Naive B cell (primary cell): Measurements from ENCODE around the gene SCMH1. TPM values are rescaled to one million over a fixed set of nuclear protein-coding genes. Genes with fewer than 3 reads are reported as not detected.
A peak's percentile ranks its signal among the peaks of the same experiment; 100 is the strongest.

Experiments
- ATAC-seq, 2 donors: fragments of 150-1000 bp; cut with Tn5 transposase; 2 replicates each; pipeline ENCODE4 v1.10.0; 2021; ENCODE audit warnings: low read depth in 2 of 2, mild to moderate bottlenecking in 2 of 2, moderate library complexity in 2 of 2
- DNase-seq: peaks from one replicate; pipeline ENCODE4 v3.0.0; 2022
- H3K27ac Mint-ChIP-seq, 6 donors: one replicate each; pipeline ENCODE4 v1.8.0; 2020 to 2022; ENCODE audit warnings: mild to moderate bottlenecking in 6 of 6, mixed read lengths in 6 of 6, moderate library complexity in 5 of 6, inconsistent platforms in 2 of 6
- H3K27me3 Mint-ChIP-seq, 3 donors: one replicate each; pipeline ENCODE4 v1.8.0; 2021 to 2022; ENCODE audit warnings: mixed read lengths in 3 of 3, mild to moderate bottlenecking in 1 of 3
- H3K36me3 Mint-ChIP-seq, 2 donors: one replicate each; pipeline ENCODE4 v1.8.0; 2020 to 2022; ENCODE audit warnings: mixed read lengths in 2 of 2, inconsistent platforms in 1 of 2, mild to moderate bottlenecking in 1 of 2
- H3K4me1 Mint-ChIP-seq, 3 donors: one replicate each; pipeline ENCODE4 v1.8.0; 2020 to 2022; ENCODE audit warnings: mixed read lengths in 3 of 3, inconsistent platforms in 1 of 3, mild to moderate bottlenecking in 1 of 3, moderate library complexity in 1 of 3
- H3K4me3 Mint-ChIP-seq, 8 donors: one replicate each; pipeline ENCODE4 v1.8.0; 2020 to 2022; ENCODE audit warnings: mild to moderate bottlenecking in 8 of 8, mixed read lengths in 8 of 8, moderate library complexity in 8 of 8, inconsistent platforms in 2 of 8
- H3K9me3 Mint-ChIP-seq, 7 donors: one replicate each; pipeline ENCODE4 v1.8.0; 2020 to 2022; ENCODE audit warnings: mixed read lengths in 7 of 7, mild to moderate bottlenecking in 5 of 7, inconsistent platforms in 2 of 7, moderate library complexity in 1 of 7
- polyA plus RNA-seq, 6 donors: library from polyadenylated mRNA; unstranded; fragments of 300-500 nt; fragmentation: Illumina TruSeq; gene quantifications; one replicate each; pipeline ENCODE4 v1.2.3, GENCODE V29; 2021; ENCODE audit warnings: low read depth in 6 of 6

The SCMH1 gene
- polyA plus RNA-seq, 6 donors from 2014 or later: 2.1 to 16.9 (median 6.2) TPM

DNA sequence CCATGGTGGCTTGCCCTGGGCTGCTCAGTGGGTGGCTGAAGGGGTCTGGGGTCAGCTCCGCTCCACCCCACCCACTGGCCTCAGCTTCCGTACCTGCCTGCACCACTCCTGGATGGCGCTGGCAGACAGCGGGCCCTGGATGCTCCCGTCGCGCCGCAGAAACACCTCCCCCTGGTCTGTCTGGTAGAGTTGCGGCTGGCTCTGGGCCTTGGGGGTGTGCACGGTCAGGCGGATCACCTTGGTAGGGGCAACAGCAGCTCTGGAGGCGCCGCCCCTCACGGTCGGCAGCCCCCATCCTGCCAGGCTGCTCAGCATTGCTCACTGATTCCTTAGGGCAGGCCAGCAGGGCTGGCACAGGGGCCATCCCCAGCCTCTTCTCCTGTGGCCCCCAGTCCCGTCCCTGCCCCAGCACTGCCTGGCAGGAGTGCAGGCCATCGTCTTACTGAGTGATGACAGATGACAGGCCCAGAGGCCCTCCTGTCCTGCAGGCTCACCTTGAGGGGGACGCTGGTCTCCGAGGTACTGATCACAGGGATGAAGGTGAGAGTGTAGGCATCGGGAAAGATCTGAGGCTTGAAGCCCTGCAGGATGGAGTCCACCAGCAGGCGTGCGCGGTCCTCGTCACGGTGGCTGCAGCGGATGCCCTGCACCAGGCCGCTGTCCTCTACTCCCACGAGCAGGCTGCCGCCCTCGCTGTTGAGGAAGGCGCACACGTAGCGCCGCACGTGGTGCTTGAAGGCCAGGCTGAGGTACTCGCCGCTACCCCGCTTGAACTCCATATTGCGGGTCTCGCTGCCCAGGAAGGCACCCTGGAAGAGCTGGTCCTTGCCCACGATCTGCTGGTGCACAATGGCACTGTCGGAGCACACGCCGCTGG is 224.7 kb downstream of the SCMH1 start:
- no peak for DNase-seq
- Mint-ChIP-seq H3K27me3 (no peaks in the 10 kb centered on the region), H3K4me3 (no peak overlapping the region), H3K27ac (no peak overlapping the region), H3K4me1 (peaks cover 24 to 31% (median 26%) of the 10 kb centered on the region in 3 donors), H3K36me3 (peaks cover 0 to 4% of the 10 kb centered on the region in 2 donors), H3K9me3 (no peaks in the 10 kb centered on the region)
- no peak for ATAC-seq

DNA sequence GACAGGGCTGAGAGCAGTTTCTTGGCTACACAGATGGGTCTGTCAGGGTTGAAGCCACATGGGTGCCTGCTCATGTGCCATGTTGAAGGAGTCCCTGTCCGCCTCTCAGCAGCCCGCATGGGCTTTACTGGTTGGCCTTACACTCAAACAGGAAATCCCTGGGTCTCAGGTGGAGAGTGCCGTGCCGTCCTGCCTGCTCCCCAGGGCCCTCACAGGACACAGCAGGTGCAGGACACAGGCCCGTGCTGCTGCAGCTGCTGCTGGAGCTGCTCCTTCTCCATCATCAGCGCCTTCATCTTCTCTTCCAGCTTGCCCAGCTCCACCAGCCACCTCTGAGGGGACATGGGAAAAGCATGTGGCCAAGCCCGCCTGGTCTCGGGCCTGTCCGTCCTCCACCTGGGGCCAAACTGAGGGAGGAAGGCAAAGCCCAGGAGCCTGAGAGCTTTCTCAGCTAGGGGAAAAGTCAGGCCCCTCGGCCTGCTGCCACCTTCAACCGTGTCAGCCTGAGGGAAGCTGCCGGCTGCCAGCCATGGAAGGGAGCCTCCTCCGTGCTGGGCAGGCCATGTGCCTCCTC is 226.1 kb downstream of the SCMH1 start:
- H3K27ac Mint-ChIP-seq: peak overlapping the region in 3 of 6 donors; percentile 37 to 91 (median 73)
- no peaks in the 10 kb centered on the region for H3K27me3 Mint-ChIP-seq
- DNase-seq (no peak), ATAC-seq (peak in 1 of 2 donors; percentile 15)
- no peaks in the 10 kb centered on the region for H3K9me3 Mint-ChIP-seq
- no peak overlapping the region for H3K4me3 Mint-ChIP-seq
- H3K4me1 Mint-ChIP-seq: peaks cover 24 to 31% (median 24%) of the 10 kb centered on the region in 3 donors
- peaks cover 0 to 7% of the 10 kb centered on the region in 2 donors for H3K36me3 Mint-ChIP-seq

DNA sequence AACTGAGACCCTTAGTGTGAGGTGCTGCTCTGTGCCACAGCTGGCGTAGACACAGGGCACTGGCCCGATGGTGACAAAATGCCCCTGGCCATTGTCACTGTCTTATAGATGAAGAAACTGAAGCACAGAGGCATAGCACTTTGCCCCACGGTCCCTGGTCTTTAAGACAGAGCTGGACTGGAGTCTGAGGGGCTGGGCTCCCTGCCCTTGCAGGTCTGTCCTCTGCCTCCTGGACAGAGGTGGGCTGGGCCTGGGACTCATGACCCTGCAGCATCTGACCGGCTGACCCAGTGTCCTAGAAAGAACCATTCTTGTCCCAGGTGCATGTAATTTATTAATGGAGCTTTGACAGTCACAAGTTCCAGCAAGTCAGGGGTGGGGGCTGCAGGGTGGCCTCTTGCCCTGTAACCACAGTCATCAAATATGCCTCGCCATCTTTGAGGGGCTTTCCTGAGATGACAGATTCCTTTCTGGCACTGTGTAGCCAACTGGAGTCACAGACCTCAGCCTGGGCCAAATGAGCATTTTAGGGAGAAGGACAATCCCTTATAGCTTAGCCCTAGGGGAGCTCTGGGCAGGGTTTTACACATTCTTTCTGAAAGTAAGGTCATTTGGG is 226.7 kb downstream of the SCMH1 start:
- Mint-ChIP-seq H3K9me3 (no peaks in the 10 kb centered on the region), H3K4me1 (peaks cover 24 to 31% (median 24%) of the 10 kb centered on the region in 3 donors), H3K36me3 (peaks cover 0 to 7% of the 10 kb centered on the region in 2 donors), H3K27ac (peak overlapping the region in 3 of 6 donors; percentile 26 to 76 (median 61)), H3K4me3 (peak overlapping the region in 3 of 8 donors; percentile 12 to 40 (median 19)), H3K27me3 (no peaks in the 10 kb centered on the region)
- ATAC-seq (peak in 1 of 2 donors; percentile 13), DNase-seq (no peak)

DNA sequence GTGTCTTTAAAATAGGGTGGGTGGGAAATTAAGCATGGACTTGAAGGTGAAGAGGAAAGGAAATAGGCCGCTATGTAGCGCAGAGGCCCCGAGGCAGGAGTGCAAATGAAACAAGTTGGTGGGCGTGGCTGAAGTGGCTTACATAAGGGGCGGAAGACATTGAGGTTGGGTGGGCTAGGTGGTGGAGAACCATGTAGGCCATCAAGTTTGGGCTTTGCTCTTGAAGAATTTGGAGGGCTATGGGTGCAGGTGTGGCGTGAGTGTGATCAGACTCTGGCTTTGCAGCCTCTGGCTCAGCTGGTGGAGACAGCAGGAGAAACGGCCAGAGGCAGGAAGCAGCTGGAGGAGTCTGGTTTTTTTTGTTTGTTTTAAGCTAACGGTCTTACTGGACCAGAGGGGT is 227.2 kb downstream of the SCMH1 start:
- peak; percentile 21 to 31 for ATAC-seq
- Mint-ChIP-seq H3K27ac (peak overlapping the region in 4 of 6 donors; percentile 5 to 76 (median 36)), H3K4me3 (peak overlapping the region in 3 of 8 donors; percentile 12 to 45 (median 19)), H3K4me1 (peaks cover 24 to 31% (median 24%) of the 10 kb centered on the region in 3 donors), H3K36me3 (peaks cover 1 to 7% of the 10 kb centered on the region in 2 donors), H3K27me3 (no peaks in the 10 kb centered on the region), H3K9me3 (no peaks in the 10 kb centered on the region)
- DNase-seq: no peak

DNA sequence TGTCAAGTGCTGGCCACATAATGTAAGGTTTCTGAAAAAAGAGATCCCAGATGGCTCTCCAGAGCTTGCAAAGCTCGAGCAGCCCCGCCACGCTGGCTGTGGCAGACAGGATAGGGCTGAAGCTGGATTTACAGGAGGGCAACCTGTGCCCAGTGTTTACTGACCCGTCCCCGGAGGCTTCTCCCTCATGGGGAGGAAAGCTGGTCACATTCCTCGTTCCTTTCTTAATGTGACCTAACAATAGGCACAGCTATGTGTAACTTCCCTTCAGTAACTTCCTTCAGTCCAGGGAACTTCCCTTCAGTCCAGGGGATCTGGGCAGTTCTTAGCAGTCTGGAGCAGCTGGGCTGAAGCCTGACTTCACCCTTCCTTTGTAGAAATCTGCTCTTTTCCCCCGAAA is 228.3 kb downstream of the SCMH1 start:
- no peaks in the 10 kb centered on the region for H3K27me3 Mint-ChIP-seq
- peaks cover 16 to 27% (median 17%) of the 10 kb centered on the region in 3 donors for H3K4me1 Mint-ChIP-seq
- no peak overlapping the region for H3K4me3 Mint-ChIP-seq
- ATAC-seq: no peak
- peak overlapping the region in 2 of 6 donors; percentile 30 to 76 for H3K27ac Mint-ChIP-seq
- no peak for DNase-seq
- peaks cover 12 to 15% of the 10 kb centered on the region in 2 donors for H3K36me3 Mint-ChIP-seq
- no peaks in the 10 kb centered on the region for H3K9me3 Mint-ChIP-seq

DNA sequence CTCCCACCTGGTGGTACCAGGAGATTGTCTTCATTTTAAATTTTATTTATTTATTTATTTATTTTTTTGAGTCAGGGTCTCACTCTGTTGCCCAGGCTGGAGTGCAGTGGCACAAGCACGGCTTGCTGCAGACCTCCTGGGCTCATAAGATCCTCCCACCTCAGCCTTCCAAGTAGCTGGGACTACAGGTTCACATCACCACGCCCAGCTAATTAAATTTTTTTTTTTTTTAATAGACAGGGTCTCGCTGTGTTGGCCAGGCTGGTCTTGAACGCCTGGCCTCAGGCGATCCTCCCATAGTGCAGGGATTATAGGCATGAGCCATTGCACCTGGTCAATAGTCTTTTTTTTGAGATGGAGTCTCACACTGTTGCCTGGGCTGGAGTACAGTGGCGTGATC is 229.1 kb downstream of the SCMH1 start:
- ATAC-seq (no peak), DNase-seq (no peak)
- H3K4me1 Mint-ChIP-seq: peaks cover 16 to 27% (median 17%) of the 10 kb centered on the region in 3 donors
- no peak overlapping the region for H3K27ac Mint-ChIP-seq
- peaks cover 17 to 22% of the 10 kb centered on the region in 2 donors for H3K36me3 Mint-ChIP-seq
- H3K9me3 Mint-ChIP-seq: no peaks in the 10 kb centered on the region
- H3K4me3 Mint-ChIP-seq: no peak overlapping the region
- no peaks in the 10 kb centered on the region for H3K27me3 Mint-ChIP-seq

DNA sequence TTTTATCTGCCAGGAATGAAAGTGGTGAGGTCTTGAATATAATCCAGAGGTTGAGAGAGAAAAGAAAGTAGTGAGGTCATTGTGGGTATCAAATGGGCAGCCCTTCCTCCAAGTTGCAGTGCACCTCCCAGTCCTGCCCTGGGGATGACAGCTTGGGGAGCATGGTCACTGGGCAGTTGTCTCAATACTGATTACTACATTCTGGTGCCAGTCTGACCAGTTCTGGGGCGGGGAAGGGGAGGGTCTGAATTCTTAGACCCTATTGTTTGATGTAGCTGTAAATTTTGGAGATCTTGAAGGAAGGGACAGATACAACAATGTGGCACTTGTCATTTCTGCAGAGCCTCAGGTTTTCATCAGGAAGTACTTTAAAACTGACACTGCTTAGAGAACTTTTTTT is 231.8 kb downstream of the SCMH1 start:
- H3K4me3 Mint-ChIP-seq: no peak overlapping the region
- peaks cover 10 to 16% (median 16%) of the 10 kb centered on the region in 3 donors for H3K4me1 Mint-ChIP-seq
- peaks cover 17 to 30% of the 10 kb centered on the region in 2 donors for H3K36me3 Mint-ChIP-seq
- no peaks in the 10 kb centered on the region for H3K9me3 Mint-ChIP-seq
- H3K27me3 Mint-ChIP-seq: no peaks in the 10 kb centered on the region
- peak overlapping the region in 2 of 6 donors; percentile 4 to 33 for H3K27ac Mint-ChIP-seq
- DNase-seq: no peak
- ATAC-seq: no peak

DNA sequence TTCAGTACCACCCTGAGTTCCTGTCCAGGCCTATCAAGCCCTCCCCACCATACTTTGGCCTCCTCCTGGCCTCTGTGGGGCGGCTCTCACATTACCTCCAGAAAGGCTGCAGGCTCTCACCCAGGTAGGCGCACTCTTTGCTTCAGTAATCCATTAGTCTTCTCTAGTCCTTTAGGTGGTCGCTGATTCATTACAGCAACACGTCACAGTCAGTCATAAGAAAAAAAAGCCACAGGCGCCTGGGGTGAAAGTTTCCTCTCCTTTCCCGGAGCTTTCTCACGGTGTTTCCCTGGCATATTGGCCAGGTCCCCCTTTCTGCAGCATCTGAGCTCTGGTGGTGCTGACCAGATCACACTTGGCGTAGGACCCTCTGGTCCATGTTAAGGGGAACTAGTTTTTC is 232.6 kb downstream of the SCMH1 start:
- H3K4me3 Mint-ChIP-seq: no peak overlapping the region
- peaks cover 17 to 30% of the 10 kb centered on the region in 2 donors for H3K36me3 Mint-ChIP-seq
- no peaks in the 10 kb centered on the region for H3K9me3 Mint-ChIP-seq
- ATAC-seq (no peak), DNase-seq (no peak)
- no peaks in the 10 kb centered on the region for H3K27me3 Mint-ChIP-seq
- peak overlapping the region in 1 of 6 donors; percentile 6 for H3K27ac Mint-ChIP-seq
- peaks cover 4 to 8% (median 7%) of the 10 kb centered on the region in 3 donors for H3K4me1 Mint-ChIP-seq

DNA sequence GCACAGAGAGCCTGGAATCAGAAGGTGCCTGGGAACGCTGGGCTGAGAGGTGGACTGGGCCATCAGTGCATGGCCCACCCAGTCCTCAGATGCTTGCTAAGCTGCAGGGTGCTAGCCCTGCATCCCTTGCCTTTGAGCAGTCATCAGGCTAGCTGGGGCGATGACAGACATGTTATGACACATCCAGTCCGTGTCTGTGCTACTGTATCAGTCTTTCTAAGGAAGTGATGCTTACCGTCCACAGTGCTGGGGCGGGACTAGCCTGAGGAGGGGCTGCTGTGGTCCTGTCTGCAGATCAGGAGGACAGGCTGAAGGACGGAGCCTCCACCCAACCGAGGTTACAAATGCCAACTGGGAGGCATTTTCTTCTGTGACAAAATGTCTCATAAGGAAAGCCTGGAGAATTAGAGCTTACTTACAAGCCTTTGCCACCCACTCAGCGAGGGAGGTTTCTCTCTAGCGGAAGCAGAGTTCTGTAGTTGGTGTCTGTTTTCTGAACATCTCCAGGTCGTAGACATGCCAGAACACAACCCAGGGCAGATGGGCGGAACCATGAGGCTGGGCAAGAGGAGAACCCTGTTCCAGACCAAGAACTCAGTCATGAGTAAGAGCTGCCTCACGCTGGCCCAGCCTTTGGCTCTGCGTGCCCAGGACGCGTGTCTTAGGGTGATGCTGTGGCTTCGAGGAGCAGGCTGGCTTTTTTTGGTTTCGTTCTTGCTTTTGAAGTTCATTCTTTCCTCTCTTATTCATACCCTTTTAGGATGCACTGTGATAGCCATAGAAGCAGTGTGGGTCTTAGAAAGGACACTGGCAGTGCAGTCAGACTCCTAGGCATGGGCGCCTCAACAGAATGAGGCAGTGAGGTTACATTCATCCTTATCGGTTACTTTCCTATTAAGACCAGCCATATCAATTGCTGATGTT is 234.9 kb downstream of the SCMH1 start:
- Mint-ChIP-seq H3K4me3 (no peak overlapping the region), H3K27ac (peak overlapping the region in 1 of 6 donors; percentile 73), H3K36me3 (peaks cover 17 to 24% of the 10 kb centered on the region in 2 donors), H3K9me3 (peaks cover 0 to 1% (median 0%) of the 10 kb centered on the region in 7 donors), H3K4me1 (peaks cover 9 to 13% (median 12%) of the 10 kb centered on the region in 3 donors), H3K27me3 (no peaks in the 10 kb centered on the region)
- ATAC-seq (no peak), DNase-seq (no peak)

DNA sequence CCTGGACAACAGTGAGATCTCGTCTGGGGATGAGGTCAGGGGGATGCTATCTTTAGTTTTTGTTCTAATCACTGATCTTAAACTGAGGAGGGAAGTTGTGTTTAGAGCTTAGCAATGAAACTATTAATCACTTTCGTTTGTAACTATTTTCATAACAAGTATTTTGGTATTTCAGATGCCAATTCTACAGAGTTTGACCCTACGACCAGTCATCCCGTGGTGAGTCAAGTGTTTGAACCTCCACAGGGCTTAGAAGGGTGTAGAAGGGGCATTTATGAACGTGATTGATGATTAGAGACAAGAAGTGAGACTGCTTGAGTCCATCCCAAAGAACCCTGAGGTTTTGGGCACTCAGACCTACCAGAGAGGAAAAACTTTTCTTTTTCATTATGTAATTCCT is 236.2 kb downstream of the SCMH1 start:
- H3K27ac Mint-ChIP-seq: no peak overlapping the region
- H3K4me1 Mint-ChIP-seq: peaks cover 9 to 13% (median 12%) of the 10 kb centered on the region in 3 donors
- peaks cover 0 to 1% (median 0%) of the 10 kb centered on the region in 7 donors for H3K9me3 Mint-ChIP-seq
- H3K27me3 Mint-ChIP-seq: no peaks in the 10 kb centered on the region
- H3K36me3 Mint-ChIP-seq: peaks cover 17 to 22% of the 10 kb centered on the region in 2 donors
- DNase-seq (no peak), ATAC-seq (no peak)
- no peak overlapping the region for H3K4me3 Mint-ChIP-seq

DNA sequence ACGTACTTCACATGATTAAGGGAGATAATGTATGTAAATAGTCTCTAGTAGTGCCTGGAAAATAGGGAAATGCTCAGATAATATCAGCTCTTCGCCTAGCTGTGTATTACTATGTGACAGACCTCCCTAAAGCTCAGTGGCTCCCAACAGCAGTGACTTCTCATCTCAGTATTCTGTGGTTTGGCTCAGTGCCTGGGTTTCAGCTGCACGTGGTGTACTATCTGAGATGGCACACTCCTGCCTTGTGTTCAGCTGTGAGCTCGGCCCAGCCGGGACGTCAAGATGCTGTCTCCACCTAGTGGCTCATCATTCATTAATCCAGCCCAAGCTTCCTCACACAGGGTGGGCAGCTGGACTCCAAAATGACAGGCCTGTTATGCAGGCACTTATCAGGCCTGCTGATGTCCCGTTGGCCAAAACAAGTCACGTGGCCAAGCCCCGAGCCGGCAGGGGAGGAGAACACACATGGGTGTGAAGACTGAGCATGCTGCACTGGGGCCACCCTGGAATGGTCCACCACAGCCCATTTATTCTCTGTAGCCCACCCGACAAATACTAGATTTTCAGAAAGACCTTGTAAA is 238.4 kb downstream of the SCMH1 start:
- H3K27me3 Mint-ChIP-seq: no peaks in the 10 kb centered on the region
- peaks cover 19% of the 10 kb centered on the region in 2 donors for H3K36me3 Mint-ChIP-seq
- H3K4me1 Mint-ChIP-seq: peaks cover 9 to 13% (median 12%) of the 10 kb centered on the region in 3 donors
- peak overlapping the region in 5 of 6 donors; percentile 4 to 79 (median 61) for H3K27ac Mint-ChIP-seq
- no peak overlapping the region for H3K4me3 Mint-ChIP-seq
- peak; percentile 71 for DNase-seq
- peaks cover 0 to 1% (median 0%) of the 10 kb centered on the region in 7 donors for H3K9me3 Mint-ChIP-seq
- ATAC-seq: peak; percentile 98

DNA sequence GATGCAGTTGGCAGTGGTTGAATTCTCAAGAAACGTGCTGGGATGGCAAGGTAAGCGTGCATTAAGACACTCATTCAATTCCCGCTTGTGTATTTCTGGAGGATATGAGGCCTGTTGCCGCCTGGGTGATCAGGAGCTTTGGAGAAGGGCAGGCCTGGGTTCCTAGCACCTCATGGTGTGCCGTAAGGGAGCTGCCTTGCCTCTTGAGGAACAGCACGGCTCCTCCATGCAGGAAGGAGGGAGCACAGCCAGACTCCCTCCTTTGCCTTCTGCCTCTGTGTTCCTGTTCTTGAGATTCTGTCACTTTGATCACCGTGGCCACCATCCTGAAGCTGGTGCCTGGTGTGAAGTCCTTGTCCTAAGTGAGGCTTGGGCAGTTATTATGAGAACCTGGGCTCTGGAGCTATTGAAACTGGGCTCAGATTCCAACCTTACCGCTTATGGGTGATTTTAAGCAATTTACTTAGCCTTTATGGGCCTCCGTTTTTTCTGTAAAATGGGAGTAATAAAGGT is 238.9 kb downstream of the SCMH1 start:
- DNase-seq: no peak
- H3K27me3 Mint-ChIP-seq: no peaks in the 10 kb centered on the region
- H3K4me3 Mint-ChIP-seq: no peak overlapping the region
- H3K9me3 Mint-ChIP-seq: peaks cover 0 to 1% (median 0%) of the 10 kb centered on the region in 7 donors
- peaks cover 14 to 16% of the 10 kb centered on the region in 2 donors for H3K36me3 Mint-ChIP-seq
- H3K27ac Mint-ChIP-seq: peak overlapping the region in 3 of 6 donors; percentile 44 to 79 (median 69)
- ATAC-seq: no peak
- peaks cover 9 to 13% (median 12%) of the 10 kb centered on the region in 3 donors for H3K4me1 Mint-ChIP-seq
